Hepatocyte (in vitro differentiated cells): ENCODE data around the gene DPYSL3.

Source experiments
- EZH2 ChIP-seq: fragments of 200-600 bp; sonication (generic); IDR thresholded peaks from 2 replicates; pipeline ENCODE4 v1.6.1; 2016; ENCODE audit warnings: antibody characterized with exemption, mild to moderate bottlenecking, borderline replicate concordance
- EZH2phosphoT487 ChIP-seq: fragments of 200-600 bp; sonication (generic); IDR thresholded peaks from one replicate; pipeline ENCODE4 v1.6.1; 2018; ENCODE audit warnings: antibody characterized with exemption, mild to moderate bottlenecking, low read depth, moderate library complexity; ENCODE audit not compliant: unreplicated experiment, severe bottlenecking

DNA sequence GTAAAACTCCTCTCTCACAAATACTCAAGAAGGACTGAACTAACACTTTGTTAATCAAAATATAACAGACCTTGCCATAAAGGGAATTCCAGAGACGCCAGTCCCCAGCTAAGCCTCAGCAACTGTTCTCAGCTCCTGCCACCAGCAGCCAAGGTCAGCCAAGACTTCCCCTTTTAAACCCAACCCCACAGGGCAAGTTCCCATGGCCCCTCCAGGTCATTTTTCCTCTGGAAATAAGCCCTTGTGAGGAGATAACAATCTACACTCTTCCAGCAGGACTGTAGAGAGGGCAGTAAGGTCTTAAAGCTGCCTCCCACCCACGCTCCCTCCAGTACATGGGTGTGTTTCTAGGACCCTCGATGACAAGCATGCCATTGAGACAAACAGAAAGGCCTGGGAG, 78.3 kb downstream of the DPYSL3 start:
- TF ChIP-seq EZH2 (no peak), EZH2phosphoT487 (no peak)
